ENCODE data around the gene PLSCR4.

GRCh38 chr3:146223401-146224373 lies 27.2 kb downstream of the PLSCR4 start:
- TF ChIP-seq POLR2A (IDR thresholded peaks at IDR 0.05; ENCODE audit: low read depth, low read length) (no peak), CTCF (IDR thresholded peaks at IDR 0.05; ENCODE audit: extremely low read depth in 1 of 2, insufficient read depth in 1 of 2, low read depth in 1 of 2, low read length in 2 of 2) (no peak), MYC (IDR thresholded peaks at IDR 0.05; ENCODE audit: low read depth, low read length) (no peak), EZH2 (IDR thresholded peaks at IDR 0.05; ENCODE audit: borderline replicate concordance, low read depth, low read length, severe bottlenecking) (no peak), GATA2 (IDR thresholded peaks at IDR 0.05; ENCODE audit: insufficient read depth, insufficient read length, low read depth, low read length) (peak; percentile 27), POLR2AphosphoS5 (IDR thresholded peaks at IDR 0.05; ENCODE audit: insufficient read depth, low read depth, low read length) (no peak)
